ENCODE data around the gene ZNF451. TPM values are rescaled to one million over a fixed set of nuclear protein-coding genes. Genes with fewer than 3 reads are reported as not detected.

Gene ZNF451
- polyA plus RNA-seq, 1 donor from 2014 or later, result 60.2 TPM

- no peaks in the 10 kb centered on the region for H3K27me3 ChIP-seq (ENCODE audit: insufficient read depth, low read depth, low read length)
- no peak overlapping the region for H2AFZ ChIP-seq (ENCODE audit: low read depth, low read length)
- H3K9me3 ChIP-seq (ENCODE audit: low read length), result no peaks in the 10 kb centered on the region
- peaks cover 27% of the 10 kb centered on the region for H3K36me3 ChIP-seq (ENCODE audit: insufficient read depth, low read length)
- no peak for TF ChIP-seq TAF1 (IDR thresholded peaks at IDR 0.05; ENCODE audit: low read depth)
- no peak for TF ChIP-seq EZH2 (IDR thresholded peaks at IDR 0.05; ENCODE audit: borderline replicate concordance, insufficient read depth, low read length, poor library complexity, severe bottlenecking)
- TF ChIP-seq REST (IDR thresholded peaks at IDR 0.05; ENCODE audit: borderline replicate concordance), result no peak
- no peak for TF ChIP-seq SMC3 (conservative IDR thresholded peaks at IDR 0.05; ENCODE audit: poor library complexity)
- no peak for TF ChIP-seq POLR2AphosphoS5 (IDR thresholded peaks at IDR 0.05)
- no peak for TF ChIP-seq RAD21 (conservative IDR thresholded peaks at IDR 0.05)
- no peak for TF ChIP-seq MXI1 (conservative IDR thresholded peaks at IDR 0.05; ENCODE audit: poor library complexity, severe bottlenecking)
- TF ChIP-seq CTCF (IDR thresholded peaks at IDR 0.05; ENCODE audit: poor library complexity, severe bottlenecking), result no peak
- no peak for TF ChIP-seq EP300 (conservative IDR thresholded peaks at IDR 0.05; ENCODE audit: poor library complexity, severe bottlenecking)
- no peak overlapping the region for H3K4me3 ChIP-seq (ENCODE audit: low read length)
- no peak overlapping the region for H3K4me2 ChIP-seq (ENCODE audit: low read length)
- H3K79me2 ChIP-seq (replicated peaks; ENCODE audit: insufficient read depth, low read length), result peaks cover 22% of the 10 kb centered on the region
- H3K9me2 ChIP-seq (ENCODE audit: insufficient read depth, low read length), result no peaks in the 10 kb centered on the region
- H3F3A ChIP-seq (ENCODE audit: insufficient read depth, low read length, poor library complexity, severe bottlenecking), result no peaks in the 10 kb centered on the region
- no peak overlapping the region for H3K9ac ChIP-seq (ENCODE audit: low read length)
- H3K27ac ChIP-seq (ENCODE audit: low read length), result no peak overlapping the region
- no peaks in the 10 kb centered on the region for H4K20me1 ChIP-seq (ENCODE audit: insufficient read depth)
Measured at GRCh38 chr6:57106990-57107389, 17.0 kb downstream of the ZNF451 start.

- TF ChIP-seq POLR2AphosphoS5 (IDR thresholded peaks at IDR 0.05) (no peak), EZH2 (IDR thresholded peaks at IDR 0.05; ENCODE audit: borderline replicate concordance, insufficient read depth, low read length, poor library complexity, severe bottlenecking) (no peak), MXI1 (conservative IDR thresholded peaks at IDR 0.05; ENCODE audit: poor library complexity, severe bottlenecking) (no peak), SMC3 (conservative IDR thresholded peaks at IDR 0.05; ENCODE audit: poor library complexity) (no peak), EP300 (conservative IDR thresholded peaks at IDR 0.05; ENCODE audit: poor library complexity, severe bottlenecking) (no peak), REST (IDR thresholded peaks at IDR 0.05; ENCODE audit: borderline replicate concordance) (no peak), CTCF (IDR thresholded peaks at IDR 0.05; ENCODE audit: poor library complexity, severe bottlenecking) (no peak), RAD21 (conservative IDR thresholded peaks at IDR 0.05) (no peak), TAF1 (IDR thresholded peaks at IDR 0.05; ENCODE audit: low read depth) (no peak)
- H3K4me2 ChIP-seq (ENCODE audit: low read length), result no peak overlapping the region
Measured at GRCh38 chr6:57108691-57109090, 18.7 kb downstream of the ZNF451 start.

More at GRCh38 chr6:57108691-57109090, 18.7 kb downstream of the ZNF451 start:
- Histone ChIP-seq H3K27me3 (ENCODE audit: insufficient read depth, low read depth, low read length) (no peaks in the 10 kb centered on the region), H3K27ac (ENCODE audit: low read length) (no peak overlapping the region), H2AFZ (ENCODE audit: low read depth, low read length) (no peak overlapping the region), H3K9me3 (ENCODE audit: low read length) (no peaks in the 10 kb centered on the region), H3F3A (ENCODE audit: insufficient read depth, low read length, poor library complexity, severe bottlenecking) (no peaks in the 10 kb centered on the region), H4K20me1 (ENCODE audit: insufficient read depth) (no peaks in the 10 kb centered on the region), H3K79me2 (replicated peaks; ENCODE audit: insufficient read depth, low read length) (peaks cover 7% of the 10 kb centered on the region), H3K9me2 (ENCODE audit: insufficient read depth, low read length) (no peaks in the 10 kb centered on the region), H3K9ac (ENCODE audit: low read length) (no peak overlapping the region), H3K36me3 (ENCODE audit: insufficient read depth, low read length) (peaks cover 12% of the 10 kb centered on the region), H3K4me3 (ENCODE audit: low read length) (no peak overlapping the region)

All from neural cell (in vitro differentiated cells).